Left renal cortex interstitium (tissue), 4 donors: Measurements from ENCODE around the gene WBP2. TPM values are rescaled to one million over a fixed set of nuclear protein-coding genes. Genes with fewer than 3 reads are reported as not detected.

Source experiments
- DNase-seq, 4 donors: peaks; one replicate each; pipeline ENCODE4 v3.0.0-alpha.2; 2013; ENCODE audit warnings: low read depth in 4 of 4, low spot score in 2 of 4, missing footprints in 1 of 4
- polyA plus RNA-seq, 4 donors: library from polyadenylated mRNA; unstranded; fragments of 120-200 nt; gene quantifications; one replicate each; pipeline ENCODE4 v1.2.1, GENCODE V29; 2013; ENCODE audit not compliant: insufficient read length in 4 of 4

The WBP2 gene
- 10 to 100 TPM; 79.8 to 92.5 (median 84.8) TPM for polyA plus RNA-seq

- DNase-seq = peak; percentile 97 to 100 (median 99)
Observed at GRCh38 chr17:75855310-75856061, at the start of gene WBP2. TSS of gene WBP2 (minus strand) at chr17:75855335. CDS start at chr17:75855297, 38 bp downstream.

- no peak for DNase-seq
Observed at GRCh38 chr17:75902406-75902805, 47.3 kb upstream of the WBP2 start.

- DNase-seq = no peak
Observed at GRCh38 chr17:75901727-75902126, 46.6 kb upstream of the WBP2 start.

DNA sequence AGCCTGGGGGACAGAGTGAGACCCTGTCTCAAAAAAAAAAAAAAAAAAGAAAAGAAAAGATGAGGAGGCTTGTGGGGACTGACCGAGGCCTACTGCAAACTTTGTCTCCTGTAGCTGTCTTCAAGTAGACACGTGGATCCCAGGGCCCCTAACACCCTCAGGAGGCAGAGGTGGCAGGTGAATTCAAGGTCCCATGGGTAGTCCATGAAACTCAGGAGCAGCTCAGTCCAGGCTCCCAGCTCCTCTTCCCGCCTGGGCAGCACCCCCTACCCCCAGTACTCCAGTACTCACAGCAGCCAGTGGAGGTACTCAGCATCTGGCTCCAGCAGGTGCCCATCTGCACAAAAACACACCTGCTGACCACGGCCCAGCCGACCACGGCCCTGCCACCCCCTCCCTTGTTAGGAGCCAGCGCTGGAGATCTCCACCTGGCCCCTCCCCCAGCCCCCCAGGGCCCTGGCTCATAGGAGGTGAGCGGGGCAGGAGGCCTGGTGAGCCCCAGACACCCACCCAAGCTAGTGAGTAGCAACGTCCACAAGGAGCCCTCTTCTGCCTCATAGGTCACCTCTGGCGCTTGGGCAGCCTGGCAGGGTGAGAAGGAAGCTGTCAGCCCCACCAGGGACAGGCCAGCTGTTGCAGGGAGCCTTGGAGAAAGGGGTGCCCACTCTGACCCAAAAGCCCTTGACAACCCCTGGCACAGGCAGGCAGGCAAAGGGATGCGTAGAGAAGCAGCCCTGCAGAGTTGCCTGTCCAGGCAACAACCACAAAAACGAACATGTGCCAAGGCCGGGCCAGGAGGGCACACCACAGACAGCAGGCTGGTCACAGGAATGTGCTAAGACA, 45.8 kb upstream of the WBP2 start:
- DNase-seq = no peak

DNA sequence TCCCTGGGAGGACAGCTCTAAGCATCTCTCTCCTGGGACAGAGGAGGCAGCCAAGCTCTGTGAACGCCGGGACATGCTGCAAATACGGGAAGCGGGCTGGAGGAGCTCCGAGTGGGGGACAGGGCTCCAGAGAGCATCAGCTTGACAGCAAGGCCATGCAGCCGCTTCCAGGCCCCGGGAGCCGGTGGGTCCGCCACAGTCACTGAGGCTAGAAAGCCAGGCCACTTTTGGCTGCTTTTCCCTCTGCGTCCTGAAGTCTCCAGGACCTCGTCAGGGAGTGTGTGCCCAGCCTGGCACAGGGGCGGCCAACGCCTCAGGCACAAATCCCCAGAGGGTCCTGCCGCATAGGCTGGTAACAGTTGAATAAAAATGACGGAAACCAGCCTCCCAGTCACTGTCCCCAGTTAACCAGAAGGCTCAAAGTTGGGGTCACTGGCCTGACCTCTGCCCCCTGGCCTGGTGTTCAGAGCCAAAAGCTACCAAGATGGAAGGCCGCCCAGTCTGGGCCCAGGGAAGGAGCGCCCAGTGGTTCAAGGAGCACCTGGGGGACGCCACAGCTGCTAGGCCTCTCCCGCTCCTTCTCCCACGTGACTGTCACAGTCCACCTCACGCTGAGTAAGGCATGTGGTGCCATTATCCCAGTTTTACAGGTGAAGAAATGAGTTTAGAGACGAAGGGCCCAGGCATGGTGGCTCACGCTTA, 44.8 kb upstream of the WBP2 start:
- no peak for DNase-seq

- no peak for DNase-seq
Observed at GRCh38 chr17:75899353-75899752, 44.2 kb upstream of the WBP2 start.

- DNase-seq = no peak
Observed at GRCh38 chr17:75898791-75899190, 43.7 kb upstream of the WBP2 start.

DNA sequence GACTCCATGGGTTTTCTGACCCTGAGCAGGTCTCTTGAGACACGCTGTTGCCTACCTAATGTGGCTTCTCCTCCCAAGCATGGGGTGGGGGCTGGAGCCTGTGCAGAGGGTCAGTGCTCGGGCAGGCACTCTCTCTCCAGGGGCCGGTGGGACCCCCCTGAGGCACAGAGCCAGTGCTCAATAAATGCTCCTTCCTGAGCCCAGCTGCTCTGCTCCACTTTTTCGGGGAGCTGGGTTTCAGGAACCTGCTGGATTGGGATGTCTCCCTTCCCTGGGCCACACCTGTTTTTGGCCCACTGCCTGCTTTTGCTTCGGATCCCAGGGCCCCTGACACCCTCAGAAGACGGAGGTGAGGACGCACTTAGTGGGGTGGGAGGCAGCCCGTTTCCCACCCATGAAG, 42.9 kb upstream of the WBP2 start:
- DNase-seq = no peak

- DNase-seq = no peak
Observed at GRCh38 chr17:75897160-75898019, 42.3 kb upstream of the WBP2 start.

GRCh38 chr17:75896415-75897159, 41.5 kb upstream of the WBP2 start, which contains the start of gene TRIM65:
TSS of gene TRIM65 (minus strand) at chr17:75896951. CDS start at chr17:75896937, 14 bp downstream.
- peak in 1 of 4 donors; percentile 51 for DNase-seq

GRCh38 chr17:75895370-75896155, 40.4 kb upstream of the WBP2 start:
- no peak for DNase-seq

DNA sequence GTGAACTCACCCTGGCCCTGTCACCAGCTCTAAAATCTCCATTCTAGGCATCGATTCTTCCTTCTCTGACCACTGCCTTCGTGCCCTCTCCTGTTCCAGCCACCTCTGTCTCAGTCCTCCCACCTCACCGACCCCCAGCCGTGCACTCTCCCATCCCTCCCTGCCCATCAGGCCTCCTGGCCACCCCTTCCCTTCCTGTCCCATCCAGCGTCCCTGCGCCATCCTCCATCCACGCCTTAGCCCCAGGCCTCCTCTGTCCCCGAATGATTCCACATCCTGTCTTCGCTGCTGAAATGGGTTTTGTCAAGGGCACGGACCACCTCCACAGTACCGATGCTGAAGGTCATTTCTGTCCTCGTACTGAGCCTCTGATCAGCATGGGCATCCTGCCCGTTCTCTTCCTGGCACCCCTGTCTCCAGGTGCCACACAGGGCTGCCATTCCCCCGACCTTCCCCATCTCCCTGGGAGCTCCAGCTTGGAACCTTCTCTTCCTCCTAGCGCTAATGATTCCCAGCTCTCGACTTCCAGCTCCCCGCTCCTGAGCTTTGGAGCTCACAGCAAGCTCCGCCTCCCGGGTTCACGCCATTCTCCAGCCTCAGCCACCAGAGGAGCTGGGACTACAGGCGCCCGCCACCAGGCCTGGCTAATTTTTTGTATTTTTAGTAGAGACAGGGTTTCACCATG, 39.1 kb upstream of the WBP2 start:
- DNase-seq = no peak

DNA sequence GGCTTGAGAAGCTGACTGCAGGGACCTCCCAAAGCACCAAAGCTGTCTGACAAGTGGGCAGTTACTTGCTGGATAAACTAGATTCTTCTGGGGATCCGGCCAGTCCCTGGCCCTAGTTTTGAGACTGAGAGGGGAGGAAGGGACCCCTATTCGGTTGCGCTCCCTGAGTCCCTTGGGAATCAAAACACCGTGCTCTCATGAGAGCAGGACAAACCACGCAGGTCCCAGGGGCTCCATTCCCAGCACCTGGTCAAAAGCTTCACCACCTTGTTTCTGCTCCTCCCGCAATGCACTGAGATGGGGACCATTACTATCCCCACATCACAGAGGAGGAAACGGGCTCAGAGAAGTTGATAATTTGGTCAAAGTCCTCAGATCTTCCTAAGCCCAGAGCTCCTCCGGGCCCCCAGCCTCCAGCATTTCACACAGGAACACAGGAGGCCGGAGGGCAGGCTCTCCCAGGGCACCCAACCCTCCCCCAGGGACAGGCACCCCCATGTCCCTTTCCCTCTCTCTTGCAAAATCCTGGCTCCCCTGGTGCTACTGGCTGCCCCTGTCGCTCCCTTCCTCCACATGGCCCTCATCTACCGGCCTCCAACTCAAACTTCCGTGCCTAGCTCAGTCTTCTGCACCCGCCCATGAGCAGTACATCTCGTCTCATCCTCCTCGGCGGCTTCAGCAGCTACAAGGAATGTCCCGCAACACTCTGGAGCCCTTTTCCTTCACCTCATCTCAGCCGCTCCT, 38.3 kb upstream of the WBP2 start:
- DNase-seq = no peak

- no peak for DNase-seq
Observed at GRCh38 chr17:75892556-75893224, 37.6 kb upstream of the WBP2 start.

GRCh38 chr17:75891605-75892555, 36.7 kb upstream of the WBP2 start:
- DNase-seq = no peak
